ENCODE measurements around the gene PLCG2.
"Not testable (repeated sequence)": the region's sequence is repeated elsewhere in the genome, so short reads cannot be mapped to it uniquely, and the experiment has no call there.

PLCG2 gene

DNA sequence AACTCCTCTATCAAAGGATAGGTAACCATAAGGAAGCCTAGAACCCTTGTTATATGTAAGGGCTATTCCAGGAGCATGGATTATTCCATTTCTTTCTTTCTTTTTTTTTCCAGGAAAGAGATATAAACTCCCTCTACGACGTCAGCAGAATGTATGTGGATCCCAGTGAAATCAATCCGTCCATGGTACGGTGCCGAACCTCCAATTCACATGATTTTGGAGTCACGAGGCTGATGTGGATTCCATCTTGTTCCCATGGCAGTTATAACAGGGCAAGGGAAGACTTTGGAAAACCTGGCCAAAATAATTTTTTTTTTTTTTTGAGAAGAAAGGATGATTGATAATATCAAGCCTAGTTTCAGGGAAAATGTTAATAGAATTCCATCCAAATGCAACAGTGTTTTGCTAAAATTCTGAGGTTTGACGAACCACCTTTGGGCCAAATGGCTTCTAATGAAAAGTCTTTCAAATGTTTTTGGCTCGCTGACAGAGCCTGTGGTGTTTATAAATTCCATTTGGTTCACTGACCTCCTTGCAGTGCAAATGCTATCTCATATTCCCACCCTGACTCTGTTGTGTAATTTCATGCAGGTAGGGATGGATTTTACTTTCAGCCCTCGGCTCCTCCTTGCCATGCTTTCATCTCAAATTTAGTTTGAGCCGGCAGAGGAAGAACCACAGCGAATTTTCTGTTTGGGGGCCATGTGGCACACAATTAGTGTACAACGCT, 142.2 kb downstream of the PLCG2 start:
- DNase-seq: no peak

DNA sequence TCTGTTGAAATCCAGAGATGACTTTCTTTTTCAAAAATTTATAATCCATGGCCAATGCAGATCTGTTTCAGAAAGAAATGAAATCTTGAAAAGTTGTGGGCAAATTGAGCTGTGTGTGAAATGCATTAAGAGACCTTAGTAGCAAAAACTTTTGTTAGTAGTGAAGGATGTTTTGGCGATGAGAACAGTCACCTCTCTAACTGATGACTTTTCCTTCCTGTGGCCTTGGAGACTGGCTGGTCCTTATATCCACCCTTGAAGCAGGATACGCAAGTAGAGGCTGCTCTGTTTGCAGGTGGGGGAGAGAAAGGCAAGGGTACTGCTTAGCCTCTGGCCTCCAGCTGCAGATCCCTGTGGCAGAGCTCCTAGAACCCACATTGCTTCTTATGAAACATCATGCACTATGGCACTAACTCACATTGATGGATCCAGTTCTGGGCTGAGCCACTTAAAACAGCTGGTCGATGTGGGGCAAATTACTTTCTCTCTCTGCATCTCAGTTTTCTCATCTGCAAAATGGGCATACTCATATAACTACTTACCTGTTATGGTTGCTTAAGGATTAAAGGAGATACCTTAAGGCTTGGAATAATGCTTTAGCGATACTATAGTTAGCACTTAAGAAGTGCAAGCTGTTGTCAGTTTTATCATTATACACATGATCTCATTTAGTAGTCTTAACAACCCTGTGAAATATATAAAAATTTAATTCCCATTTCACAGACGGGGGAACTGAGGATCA, 142.9 kb downstream of the PLCG2 start:
- no peak for DNase-seq

DNA sequence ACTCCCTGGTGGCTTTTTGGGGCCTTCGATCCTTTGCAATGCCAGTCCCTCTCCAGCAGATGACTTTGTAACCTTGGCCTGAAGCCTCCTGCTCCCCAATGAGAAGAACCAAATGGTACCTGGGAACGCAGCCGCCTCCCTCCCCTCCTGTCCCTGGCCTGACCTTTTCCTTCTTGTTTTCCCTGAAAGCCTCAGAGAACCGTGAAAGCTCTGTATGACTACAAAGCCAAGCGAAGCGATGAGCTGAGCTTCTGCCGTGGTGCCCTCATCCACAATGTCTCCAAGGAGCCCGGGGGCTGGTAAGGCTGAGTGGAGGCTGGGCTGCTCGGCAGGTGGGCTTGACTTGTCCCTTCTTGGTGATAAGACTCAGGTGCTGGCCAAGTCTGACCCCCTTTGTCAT, 144.2 kb downstream of the PLCG2 start:
- no peak for DNase-seq

DNA sequence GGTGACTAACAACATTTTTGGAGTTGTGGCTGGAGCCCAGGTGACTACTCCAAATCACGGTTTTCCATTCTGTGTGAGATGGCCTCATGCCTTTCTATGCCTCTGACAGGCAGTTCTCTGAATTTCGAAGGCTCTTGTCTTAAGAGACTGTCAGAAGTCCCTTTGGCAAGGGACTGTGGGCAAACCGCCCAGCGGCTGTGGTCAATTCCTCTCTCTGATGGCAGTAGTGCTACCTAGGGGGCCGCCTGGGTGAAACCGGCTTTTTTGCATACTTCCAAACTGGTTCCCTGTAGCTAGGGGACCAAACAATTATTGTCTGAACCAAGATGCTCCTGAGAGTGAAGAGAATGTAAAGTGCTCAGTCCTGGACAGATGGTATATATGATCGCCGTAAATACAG, 145.9 kb downstream of the PLCG2 start:
- DNase-seq: no peak

DNA sequence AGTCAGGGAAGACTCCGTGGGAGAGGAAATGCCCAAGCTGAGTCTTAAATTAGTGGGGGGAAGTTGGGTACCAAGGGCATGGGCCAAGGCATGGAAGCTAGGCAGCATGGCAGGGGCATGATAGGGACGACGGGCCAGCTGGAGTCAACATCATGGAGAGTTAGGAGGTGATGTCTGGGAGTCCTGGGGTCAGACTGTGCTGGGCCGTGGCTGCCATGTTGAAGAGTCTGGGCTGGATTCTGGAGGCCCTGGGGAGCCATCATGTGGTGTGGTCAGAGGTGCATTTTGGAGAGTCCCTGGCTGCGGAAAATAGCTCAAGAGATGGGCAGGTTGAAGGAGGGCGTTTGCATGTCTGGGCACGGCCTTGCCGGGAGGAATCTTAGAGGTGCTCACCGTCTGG, 146.9 kb downstream of the PLCG2 start:
- no peak for DNase-seq

DNA sequence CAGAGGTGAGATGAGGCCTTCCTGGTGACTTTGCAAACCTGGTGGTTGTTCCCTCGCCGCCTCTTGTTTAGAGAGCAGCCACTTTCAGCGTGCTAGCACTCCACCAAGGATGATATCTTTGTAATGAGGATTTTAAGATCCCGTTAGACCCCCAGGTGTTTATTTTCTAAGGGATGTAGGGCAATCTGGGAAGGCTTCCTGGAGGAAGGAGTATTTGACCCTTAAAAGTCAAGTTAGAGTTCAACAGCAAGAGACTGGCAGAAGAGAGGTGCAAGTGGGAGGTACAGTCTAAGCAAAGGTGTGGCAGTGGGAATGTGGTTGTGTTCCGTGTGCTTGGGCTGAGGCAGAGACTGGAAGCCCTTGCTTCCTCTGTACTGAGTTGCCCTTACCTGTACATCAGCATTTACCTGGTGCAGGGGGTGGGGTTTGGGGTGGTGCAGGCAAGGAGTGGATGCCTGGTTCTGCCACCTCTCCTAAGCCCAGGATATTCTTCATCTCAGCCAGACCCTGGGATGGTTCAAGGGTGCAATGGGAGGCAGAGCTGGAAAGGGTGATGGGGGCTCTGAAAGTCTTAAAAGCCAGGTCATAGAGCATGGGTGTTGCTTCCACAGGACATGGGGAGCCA, 148.6 kb downstream of the PLCG2 start:
- DNase-seq: no peak

DNA sequence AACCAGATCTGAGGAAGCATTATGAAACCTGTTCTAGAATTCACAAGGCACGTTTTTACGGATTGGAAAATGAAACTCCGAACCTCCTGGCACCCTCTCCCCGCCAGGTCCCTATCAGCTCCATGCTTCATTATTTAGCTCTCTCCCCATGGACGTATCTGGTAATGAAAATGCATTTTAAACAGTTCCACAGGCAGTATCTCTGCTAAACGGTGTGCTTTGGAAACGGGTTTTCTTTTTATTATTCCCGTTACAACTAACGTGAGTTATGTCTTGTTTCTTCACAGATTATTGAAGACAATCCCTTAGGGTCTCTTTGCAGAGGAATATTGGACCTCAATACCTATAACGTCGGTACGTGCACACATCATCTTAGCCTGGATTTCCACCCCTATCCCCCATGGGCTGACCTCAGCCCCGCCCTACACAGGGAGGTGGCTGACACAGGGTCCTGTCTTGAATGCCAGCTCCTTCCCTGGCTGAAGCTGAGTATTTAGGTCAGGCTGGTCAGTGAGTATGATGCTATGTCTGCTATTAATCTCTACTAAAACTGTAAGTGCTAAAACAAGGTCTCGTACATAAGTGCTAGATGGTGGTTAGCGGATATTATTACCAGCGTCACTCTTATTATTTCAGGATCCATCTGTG, 149.3 kb downstream of the PLCG2 start:
- DNase-seq: no peak

DNA sequence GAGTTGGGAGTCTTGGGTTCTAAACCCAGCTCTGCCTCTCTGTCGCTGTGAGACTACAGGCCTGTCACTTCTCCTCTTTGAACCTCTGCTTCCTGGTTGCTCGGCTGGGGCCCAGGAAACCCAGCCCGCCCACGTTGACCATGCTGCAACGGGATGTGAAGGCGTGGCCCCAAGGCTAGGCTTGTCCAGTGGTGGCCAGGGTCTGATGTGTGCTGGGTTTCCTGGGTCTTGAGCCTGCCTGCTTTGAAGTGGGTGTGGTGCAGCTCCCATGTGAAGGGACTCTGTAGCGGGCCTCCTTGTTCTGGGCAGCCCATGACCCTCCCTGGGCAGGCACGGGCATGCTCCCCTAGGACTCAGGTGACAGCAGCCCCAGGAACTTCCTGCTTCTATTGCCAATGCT, 149.9 kb downstream of the PLCG2 start:
- DNase-seq: no peak

DNA sequence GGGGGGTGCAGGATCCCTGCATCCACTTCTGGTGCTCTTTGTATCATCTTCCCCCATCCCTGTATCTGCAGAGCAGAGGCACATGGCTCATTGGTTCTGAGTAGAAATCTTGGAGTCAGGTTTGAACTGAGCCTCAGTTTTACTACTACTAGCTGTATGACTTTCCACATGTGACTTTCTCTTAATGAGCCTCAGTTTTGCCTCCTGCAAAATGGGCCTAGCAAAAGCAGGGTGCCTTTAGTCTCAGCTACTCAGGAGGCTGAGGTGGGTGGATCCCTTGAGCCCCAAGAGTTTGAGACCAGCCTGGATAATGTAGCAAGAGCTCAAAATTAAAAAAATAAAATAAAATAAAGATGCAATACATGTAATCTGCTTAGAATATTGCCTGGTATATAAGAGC, 150.8 kb downstream of the PLCG2 start:
- DNase-seq: no peak

DNA sequence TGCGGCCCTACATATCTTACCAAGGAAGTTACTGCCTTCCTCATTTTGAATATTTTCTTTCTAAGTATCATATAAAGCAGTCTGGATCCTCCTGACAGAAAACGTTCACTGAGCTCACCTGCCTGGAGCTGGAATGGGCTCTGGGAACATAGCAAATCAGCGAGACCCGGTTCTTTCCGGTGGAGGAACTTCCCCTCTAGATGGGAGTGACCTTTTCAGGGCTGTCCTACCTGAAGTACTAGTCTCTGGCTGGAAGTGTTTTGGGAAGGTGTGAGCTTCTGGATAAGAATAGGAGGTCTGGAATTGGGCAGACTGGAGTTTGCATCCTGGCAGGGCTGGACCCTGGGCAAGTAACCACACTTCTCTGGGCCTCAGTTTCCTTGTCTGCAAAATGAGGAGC, 152.8 kb downstream of the PLCG2 start:
- no peak for DNase-seq

DNA sequence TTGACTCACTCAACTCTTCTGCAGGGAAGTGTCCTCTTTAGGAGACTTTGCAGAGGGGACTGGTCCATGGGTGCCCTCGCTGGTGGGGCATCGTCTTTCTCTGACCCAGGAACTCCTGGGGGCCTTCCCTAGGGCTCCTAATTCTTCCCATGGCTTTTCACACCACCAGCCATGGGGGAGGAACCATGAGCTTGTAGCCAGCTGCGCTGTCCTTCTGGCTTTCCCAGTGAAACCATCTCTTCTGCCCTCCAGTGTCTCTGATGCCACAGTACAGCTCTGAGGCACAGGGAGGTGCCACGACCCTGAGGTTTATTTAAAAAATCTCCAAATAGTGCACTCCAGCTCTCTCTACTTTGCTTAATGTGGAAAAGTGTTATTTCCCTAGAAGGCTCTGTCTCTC, 153.6 kb downstream of the PLCG2 start:
- DNase-seq: no peak

DNA sequence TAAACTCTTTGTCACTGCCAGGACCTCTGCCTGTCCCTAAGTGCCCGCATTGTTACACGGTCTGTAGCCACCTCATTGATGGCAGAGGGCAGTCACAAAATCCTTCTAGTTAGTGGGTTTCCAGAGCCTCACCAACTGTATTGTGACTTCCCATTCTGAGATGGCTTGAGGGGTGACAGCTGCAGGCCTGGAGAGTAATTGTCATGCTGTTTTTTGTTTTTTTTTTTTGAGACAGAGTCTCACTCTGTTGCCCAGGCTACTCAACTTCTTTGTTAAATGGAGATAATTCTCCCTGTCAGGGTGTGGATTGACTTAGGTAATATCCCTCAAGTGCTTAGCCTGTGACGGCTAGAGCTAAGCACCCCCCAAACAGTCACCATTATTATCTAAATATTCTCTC, 154.3 kb downstream of the PLCG2 start:
- no peak for DNase-seq

DNA sequence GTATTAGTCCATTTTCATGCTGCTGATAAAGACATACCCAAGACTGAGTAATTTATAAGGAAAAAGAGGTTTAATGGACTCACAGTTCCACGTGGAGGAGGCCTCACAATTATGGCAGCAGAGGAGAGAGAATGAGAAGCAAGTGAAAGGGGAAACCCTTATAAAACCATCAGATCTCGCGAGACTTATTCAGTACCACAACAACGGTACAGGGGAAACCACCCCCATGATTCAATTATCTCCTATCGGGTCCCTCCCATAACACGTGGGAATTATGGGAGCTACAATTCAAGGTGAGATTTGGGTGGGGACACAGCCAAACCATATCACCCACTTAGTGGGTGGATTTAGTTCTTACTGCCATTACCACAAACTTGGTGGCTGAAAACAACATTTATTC, 155.6 kb downstream of the PLCG2 start:
- not testable (repeated sequence) for DNase-seq

DNA sequence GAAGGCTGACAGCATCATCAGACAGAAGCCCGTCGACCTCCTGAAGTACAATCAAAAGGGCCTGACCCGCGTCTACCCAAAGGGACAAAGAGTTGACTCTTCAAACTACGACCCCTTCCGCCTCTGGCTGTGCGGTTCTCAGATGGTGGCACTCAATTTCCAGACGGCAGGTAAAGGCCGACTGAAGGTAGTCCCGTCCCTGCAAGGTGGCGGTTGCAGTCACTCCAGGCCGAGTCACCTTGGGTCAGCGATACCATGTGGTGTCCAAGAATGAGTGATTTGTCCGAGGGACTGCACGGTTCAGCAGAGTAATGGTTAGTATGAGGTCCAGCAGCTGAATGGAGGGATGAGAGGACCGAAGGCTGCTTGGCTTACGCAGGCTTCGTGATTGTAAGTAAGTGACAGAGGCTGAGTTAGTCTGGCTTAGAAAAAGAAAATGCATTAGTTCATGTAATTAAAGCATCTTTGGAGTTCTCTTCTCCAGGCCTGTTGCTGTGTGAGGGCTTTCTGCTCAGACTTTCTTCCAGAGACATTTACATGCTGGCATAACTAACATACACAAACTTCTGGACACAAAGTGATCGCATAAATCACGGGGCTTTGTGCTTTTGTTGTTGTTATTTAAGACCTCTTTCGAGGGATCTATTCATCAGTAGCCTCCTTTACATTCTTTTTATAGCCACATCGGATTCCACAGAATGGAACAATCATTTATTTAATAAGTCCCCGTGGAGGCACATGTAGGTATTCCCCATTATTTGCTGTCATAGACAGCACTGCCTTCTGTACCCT, 157.3 kb downstream of the PLCG2 start:
- no peak for DNase-seq

DNA sequence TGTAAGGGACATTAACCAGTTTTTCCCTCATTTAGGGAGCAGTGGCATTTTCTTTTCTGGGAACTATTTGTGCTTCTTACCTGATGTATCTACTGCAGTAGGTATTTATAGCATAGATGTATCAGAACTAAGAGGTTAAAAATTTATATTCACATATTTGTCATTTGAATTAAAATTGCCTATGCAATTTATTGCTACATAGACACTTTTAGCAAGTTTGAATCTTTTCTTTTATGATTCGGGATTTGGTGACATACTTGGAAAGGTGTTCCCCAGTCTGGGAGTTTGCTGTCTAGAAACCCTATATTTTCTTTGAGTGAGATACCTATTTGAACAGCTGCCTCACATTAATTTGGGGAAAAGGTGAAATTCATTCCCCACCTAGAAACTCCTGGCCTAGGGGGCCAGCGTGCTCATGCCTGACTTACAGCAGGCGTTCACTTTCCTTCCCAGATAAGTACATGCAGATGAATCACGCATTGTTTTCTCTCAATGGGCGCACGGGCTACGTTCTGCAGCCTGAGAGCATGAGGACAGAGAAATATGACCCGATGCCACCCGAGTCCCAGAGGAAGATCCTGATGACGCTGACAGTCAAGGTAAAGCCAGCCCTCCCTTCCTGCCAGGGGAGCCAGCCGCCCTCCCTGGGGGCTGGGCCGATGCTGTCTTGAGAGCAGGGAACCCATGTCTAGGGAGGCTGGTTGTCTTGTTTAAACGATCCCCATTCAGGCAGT, 158.4 kb downstream of the PLCG2 start:
- DNase-seq: no peak

DNA sequence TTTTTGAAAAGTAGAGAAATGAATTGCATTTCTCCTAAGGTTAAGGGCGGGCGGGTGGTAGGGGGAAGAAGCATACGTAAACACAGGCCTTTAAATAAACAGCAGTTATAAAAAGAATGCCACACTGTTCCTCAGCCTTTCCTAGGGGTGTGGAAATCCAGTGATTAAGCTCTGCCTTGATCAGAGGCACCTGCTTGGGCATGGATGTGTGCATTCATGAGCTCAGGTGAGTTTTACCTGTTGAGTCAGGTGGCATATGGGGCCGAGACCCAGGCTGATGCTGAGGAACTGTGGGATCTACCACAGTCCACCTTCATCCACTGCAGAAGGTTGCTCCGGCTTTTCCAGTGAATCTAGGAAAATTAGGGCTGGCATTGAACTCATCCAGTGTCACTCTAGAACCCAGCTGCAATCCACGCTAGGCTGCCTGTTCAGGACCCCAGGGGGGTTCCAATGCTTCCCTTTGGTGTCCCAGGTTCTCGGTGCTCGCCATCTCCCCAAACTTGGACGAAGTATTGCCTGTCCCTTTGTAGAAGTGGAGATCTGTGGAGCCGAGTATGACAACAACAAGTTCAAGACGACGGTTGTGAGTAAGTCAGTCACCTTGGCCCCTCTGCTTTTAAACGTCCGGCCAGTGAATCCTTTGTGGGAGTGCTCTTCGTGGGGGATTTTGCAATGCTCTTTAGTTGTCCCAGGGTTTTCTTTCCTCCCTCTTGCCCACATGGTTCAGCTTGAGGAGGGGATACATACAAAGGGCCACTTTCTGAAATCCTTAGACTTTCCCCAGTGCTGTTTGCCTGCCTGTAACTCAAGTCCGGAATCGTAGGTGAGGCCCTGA, 159.5 kb downstream of the PLCG2 start:
- no peak for DNase-seq

DNA sequence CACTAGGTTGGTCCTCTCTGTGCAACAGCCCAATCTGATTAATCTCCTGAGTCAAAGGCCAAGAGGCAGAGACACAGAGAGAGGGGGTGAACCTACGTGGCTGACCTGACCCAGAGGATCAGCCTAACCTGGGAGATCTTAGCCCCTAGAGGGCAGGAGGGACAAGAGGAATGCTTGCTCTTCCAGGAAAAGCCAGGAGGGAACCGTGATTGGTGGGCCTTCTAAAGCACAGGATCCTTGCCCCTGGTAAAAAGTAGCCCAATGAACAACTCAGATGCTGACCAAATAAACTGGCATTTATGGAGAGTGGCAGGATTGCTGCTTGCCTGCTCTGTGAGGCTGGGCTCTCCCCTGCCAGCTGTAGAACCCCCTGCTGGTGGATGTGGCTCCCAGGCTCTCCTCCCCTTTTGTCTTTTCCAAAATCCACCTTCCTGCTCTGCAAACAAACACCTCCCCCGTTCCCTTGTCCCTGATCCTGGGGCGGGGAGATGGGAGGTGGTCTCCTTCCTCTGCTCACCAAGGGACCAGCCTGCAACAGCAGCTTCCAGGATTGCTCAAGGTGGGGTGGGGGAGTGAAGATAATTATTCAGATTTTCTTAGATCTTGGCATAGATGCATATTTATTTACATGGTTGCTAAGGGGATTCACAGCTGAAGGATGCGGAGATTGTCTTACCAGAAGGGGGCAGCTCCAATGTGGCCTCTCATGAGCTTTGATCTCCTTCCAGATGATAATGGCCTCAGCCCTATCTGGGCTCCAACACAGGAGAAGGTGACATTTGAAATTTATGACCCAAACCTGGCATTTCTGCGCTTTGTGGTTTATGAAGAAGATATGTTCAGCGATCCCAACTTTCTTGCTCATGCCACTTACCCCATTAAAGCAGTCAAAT, 160.3 kb downstream of the PLCG2 start:
- DNase-seq: no peak

DNA sequence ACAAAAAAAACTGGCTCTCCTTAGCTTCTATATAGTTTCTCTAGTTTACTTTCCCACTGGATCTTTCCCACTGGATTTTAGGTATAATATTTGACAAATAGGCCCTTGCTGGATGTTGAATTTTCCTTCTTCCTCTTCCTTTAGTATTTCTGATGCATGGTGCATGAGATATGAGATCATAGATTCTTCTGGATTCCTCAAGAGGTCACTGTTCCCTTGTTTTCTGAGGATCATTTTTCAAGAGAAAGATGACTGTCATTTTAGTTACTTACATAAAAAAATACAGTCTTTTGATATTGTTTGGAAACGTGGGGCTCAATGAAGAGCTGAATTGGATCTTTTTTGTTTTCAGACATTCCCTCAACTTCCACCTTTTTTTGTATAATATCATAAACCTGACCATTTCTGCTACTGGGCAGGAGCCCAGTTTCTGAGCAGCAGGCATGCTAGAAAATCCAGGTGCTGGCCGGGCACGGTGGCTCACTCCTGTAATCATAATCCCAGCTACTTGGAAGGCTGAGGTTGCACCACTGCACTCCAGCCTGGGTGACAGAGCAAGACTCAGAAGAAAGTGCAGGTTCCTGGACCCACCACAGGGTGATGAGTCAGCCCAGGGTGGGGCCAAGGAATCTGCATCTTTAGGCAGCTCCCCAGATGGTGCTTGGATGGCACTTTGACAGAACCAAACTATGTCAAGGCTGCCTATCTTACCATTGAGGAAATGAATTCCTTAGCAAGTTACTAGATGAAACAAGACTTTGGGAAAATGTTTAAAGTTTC, 161.9 kb downstream of the PLCG2 start:
- no peak for DNase-seq

DNA sequence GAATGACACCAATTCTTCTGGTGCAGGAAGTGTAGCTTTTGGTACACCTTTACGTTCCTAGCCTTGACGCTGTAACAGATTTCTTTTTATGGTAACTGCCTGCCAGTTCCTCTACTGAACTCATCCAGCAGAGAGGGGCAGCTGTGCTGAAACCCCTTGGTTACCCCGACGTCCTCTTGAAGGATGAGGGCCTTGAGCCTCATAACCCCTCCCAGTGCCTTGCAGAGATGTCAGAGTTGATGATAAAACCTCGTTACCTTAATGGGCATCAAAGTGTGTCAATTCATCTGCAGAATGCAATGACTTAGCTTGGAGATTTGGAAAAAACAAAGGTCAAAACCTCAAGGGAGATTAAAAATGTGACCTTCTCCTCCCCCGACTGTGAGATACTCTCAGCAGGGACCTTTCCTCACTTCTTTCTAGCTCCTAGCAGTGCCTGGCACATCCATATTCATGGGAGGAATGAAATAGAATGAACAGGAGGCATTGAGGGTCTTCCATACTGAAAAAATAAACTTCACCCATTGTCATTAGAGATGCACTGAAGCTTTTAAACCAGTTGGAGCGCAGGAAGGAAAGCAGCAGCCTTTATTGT, 163.0 kb downstream of the PLCG2 start:
- no peak for DNase-seq

All from NCI-H1417 treated with DMSO at 0.1 percent for 48 hours (cell line).